HG03025 (cell line): Measurements from ENCODE around the gene ACSL5.
"Not testable (repeated sequence)": the region's sequence is repeated elsewhere in the genome, so short reads cannot be mapped to it uniquely, and the experiment has no call there.

Source experiments
- ATAC-seq: cut with Tn5 transposase; IDR thresholded peaks from one replicate; pipeline ENCODE4 v1.9.1; 2021; ENCODE audit warnings: mild to moderate bottlenecking, moderate library complexity; ENCODE audit not compliant: unreplicated experiment, low FRiP score

The ACSL5 gene

DNA sequence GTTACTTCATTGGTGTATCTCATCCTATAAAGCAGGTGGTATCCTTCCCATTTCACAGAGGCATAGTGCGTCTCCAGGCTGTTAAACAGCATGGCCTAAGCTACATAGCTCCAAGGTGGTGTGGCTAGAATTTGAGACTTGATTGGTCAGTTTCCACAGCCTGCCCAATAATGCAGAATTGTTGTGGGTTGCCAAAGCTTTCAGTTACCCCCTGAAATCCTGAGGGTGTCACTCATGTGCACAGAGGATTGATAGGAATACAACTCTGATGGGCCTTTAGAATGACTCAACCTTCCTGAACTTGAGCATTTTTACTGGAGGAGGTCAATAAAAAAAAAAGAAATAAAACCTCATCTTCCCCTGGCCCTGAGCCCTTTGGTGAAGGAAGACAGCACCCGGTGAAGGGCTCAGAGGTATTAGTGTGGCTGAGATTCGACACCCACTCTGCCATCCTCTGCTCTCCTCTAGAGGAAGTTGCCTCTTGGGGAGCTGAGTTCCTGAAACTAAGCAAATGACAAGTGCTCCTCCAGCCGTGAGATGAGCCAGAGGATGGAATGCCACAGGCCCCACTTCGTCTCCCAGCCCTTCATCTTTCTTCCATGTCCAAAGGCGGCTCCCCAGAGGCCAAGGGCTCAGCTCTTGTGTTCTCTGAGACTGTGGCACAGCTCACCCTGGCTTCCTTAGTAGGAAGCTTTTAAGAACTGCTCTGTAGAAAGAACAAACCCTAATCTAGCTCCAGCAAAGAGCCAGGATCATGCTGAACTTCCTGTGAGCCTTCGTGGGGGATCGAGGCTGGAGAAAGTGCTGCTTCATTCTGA, 1.0 kb downstream of the ACSL5 start:
- peak; percentile 35 for ATAC-seq

DNA sequence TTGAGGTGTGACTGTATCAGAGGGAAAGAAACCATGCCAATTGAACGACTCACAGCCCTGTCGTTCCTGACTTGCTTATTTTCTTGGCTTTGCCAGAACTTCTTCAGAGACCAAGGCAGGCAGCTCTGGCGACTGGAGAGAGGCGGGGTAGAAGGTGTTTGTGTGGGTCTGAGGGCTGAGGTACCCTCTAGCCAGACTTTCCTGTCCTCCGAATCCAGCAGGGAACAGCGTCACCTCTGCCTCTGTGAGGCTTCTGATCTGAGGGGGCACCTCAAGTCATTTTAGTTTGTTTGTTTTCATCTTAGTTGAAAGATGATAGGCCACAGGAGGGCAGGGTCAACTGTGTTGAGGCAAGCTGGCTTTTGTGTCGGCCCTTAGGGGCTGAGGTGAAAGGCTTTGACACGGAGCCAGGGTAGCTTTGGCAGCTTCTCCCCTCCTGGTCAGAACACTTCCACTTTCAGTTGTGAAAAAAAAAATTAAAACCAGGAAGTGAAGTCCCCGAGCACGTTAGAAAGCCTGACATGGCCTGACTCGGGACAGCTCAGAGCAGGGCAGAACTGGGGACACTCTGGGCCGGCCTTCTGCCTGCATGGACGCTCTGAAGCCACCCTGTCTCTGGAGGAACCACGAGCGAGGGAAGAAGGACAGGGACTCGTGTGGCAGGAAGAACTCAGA, 1.9 kb downstream of the ACSL5 start:
- ATAC-seq, result peak; percentile 86

DNA sequence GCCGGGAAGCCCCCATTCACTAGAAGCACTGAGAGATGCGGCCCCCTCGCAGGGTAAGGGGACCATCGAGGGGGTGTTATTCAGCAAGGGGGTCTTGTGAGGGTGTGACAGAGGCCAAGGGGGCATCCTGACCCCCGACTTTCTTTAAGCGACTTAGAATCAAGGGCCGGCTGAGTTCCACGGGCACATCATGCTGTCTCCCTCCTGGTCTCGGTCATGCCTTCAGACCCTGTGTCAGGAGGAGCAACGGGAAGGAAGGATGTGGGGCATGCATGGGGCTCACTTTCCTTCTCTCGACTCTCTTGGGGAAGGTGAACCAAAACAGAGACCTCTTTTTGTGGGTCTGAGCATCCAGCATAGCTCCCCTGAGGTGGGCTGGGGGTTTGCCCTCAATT, 2.5 kb downstream of the ACSL5 start:
- peak; percentile 26 for ATAC-seq

DNA sequence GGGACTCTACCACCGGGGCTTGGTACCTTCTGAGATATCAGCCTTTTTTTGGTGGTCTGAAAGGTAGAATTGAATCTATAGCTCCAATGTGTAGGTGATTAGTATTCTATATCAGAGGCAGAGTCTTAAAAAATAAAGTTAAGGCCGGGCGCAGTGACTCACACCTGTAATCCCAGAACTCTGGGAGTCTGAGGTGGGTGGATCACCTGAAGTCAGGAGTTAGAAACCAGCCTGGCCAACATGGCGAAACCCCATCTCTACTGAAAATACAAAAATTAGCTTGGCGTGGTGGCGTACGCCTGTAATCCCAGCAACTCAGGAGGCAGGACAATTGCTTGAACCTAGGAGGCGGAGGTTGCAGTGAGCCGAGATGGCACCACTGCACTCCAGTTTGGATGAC, 3.2 kb downstream of the ACSL5 start:
- ATAC-seq, result not testable (repeated sequence)

DNA sequence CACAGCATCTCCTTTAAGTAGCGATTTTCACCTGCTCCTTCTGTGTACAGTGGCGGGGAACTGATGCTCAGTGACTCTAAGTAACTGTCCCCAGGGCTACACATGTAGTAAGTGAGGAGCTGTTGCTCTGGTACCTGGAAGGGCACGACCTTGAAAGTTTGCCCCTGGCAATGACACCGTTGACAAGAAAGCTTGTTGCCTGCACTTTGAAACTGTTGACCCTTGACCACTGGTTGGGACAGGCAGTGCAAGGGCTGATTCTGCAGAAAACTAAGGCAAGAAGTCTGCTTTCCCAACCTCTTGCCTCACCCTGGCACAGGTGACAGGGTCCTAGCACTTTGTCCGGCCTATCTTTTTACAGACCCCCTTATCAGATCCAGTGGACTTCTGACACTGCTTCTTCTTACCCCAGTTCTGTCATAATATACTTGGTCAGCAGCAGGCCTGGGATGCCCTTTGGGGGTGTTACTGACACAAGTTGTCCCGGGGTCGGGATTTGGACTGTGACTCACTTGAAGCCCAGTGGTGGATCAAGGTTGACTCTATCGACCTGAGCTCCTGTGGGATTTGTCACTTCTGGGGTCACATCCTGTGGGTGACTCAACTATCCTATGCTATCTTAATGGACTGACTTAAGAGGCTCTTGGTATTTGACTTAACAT, 5.8 kb downstream of the ACSL5 start:
- ATAC-seq, result no peak

DNA sequence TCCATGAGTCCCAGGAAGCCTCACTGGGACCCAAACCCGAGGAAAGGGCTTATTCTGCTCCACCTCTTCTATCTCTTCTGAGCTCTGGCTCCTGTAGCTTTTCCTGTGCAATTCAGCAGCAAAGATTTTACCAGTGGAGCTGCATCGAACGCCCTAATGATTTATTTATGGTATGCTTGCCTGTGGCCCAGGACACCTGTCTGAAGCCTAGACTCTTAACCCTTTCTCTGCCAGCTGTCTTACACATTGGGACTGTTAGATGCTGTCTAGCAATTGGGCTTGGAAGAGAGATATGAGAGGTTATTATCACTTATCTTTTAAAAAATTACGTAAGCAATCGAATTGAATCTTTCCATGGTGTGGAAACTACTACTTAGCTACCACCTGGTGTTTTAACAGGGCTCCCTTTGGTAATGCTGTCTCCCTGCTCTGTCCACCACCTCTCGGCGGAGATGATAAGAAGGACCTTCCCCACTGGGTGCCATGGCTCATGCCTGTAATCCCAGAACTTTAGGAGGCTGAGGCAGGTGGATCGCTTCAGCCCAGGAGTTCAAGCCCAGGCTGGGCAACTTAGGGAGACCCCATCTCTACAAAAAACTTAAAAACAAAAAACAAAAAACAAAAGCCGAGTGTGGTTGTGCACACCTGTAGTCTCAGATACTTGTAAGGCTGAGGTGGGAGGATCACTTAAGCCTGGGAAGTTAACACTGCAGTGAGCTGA, 8.8 kb downstream of the ACSL5 start:
- ATAC-seq, result no peak

DNA sequence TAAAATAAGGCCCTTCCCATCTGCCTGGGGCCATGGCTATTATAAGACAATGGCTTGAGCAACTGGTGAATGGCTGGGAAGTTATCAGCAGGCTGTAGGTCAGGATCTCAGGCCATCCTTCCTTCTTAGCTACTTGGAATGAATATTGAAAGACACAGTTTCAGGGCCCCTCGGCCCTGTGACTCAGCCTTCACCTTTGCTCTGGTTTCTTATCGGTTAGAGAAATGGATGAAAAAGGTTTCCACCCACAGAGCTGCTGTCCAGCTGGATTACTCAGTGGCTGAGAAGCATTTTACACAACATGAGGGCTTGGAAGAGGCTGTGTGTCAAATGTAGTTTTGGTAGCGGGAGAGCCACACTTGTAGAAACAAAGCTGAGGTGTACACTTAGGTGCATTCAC, 9.4 kb downstream of the ACSL5 start:
- ATAC-seq, result peak; percentile 50

DNA sequence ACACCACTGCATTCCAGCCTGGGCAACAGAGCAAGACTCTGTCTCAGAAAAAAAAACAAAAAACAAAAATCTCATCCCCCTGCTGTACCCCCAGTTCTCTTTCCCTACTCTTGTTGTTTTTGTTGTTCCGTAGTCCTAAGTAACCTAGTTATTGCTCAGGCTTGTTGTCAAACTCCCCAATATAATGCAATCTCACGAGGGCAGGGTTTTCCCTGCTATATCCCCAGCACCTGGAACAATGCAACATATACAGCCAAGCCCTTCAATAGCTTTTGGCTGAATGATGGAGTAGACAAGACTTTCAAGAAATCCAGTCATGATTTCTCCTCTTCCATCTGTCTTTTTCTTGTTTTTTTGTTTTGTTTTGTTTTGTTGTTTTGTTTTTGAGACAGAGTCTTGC, 10.2 kb downstream of the ACSL5 start:
- no peak for ATAC-seq

DNA sequence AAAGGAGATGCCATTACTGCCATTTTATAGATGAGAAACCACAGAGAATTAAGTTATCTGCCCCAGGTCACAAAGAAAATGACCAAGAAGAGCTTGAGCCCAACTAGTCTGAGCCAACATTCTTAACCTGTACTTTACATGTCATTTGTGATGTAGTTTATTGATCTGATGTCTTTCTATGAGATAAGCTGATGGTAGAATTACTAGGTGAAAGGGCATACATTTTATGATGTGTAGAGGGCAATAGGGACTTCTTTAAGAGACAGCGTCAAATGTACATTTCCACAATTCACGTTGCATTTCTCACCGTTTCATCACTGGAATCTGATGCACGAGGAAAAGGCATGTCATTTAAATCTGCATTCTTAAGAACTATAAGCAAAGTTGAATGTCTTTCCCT, 11.3 kb downstream of the ACSL5 start:
- no peak for ATAC-seq

DNA sequence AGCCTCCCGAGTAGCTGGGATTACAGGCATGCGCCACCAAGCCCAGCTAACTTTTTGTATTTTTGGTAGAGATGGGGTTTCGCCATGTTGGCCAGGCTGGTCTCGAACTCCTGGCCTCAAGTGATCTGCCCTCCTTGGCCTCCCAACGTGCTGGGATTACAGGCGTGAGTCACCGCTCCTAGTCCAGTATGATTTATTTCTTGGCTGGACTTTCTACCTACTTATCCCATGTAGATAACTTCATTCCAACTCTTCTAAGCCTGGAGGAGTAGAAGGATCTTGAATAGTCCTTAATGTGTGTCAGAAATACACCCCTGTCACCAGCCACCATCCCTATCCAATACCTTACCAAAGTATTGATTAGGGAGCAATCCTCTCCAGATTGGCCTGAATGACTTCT, 14.1 kb downstream of the ACSL5 start:
- ATAC-seq, result not testable (repeated sequence)

DNA sequence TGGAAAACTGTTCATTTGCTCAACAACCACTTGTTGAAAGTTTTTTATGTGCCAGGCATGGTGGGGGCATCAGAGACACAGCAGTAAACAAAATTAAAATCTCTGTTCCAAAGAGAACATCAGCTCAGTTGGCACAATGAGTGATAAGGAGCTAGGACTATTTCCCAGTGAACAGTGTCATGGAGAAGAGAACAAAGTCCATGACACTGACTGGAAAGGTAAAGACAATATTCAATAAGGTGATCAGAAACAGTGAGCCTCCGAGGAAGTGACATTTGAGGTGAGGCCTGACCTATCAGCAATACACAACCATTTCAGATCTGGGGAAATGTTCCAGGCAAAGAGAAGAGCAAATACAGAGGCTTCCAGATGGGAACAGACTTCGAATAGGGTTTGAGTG, 14.6 kb downstream of the ACSL5 start:
- ATAC-seq, result no peak

DNA sequence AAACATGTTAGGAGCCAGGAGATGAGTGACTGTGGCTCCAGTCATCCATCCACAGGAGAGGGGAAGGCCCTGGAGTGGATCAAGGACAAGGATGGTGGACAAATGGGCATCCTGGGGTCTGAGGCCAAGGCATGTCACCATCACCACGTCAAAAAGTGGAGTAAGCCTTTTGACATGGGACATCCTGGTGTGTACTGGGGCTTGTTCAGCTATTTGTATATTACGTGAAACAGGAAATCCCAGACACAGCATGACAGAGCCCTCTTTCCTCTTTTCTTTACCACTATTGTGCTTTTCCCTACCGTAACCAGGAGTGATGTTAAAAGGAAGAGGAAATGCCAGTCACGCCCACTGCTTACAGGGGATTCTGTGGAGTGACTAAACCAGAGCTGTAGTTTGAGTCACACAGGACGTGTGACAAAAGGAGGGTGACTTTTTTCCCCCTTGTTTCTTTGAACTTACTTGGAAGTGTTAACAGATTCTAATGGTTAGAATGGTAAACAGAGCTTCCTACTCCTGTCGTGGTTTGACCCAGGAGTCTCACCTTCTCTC, 15.4 kb downstream of the ACSL5 start:
- ATAC-seq, result no peak

DNA sequence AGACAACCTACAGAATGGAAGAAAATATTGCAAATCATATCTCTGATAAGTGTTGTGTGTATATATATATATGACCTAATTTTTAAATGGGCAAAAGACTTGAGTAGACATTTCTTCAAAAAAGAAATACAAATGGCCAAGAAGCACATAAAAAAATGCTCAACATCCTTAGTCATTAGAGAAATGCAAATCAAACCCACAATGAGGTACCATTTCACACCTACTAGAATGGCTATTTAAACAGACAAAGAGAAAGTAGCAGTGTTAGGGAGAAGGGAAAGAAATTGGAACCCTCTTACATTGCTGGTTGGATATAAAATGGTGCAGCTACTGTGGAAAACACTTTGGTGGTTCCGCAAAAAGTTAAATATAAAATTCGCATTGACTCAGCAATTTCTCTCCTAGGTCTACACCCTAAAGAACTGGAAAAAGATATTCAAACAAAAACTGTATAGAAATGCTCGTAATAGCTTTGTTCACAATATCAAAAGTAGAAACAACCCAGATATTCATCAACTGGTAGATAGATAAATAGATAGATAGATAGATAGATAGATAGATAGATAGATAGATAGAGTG, 16.3 kb downstream of the ACSL5 start:
- ATAC-seq, result no peak

DNA sequence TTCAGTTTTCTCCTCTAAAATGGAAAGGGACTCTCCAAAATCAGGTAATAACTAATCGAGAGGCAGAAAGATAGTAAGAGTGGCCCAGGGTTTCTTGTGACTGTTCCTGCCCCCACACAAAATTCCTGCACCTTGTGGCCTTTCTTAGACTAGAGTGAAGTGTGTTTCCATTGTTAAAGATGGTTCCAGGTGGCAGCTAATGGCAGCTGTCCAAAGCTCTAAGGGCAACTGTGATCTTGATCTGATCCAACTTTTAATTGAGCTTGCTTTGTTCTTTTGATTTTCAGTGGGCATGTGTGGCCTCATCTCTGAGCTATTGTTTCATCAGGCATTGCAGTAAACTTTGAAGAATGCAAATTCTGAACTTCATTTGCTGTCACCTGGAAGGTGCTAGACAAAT, 19.4 kb downstream of the ACSL5 start:
- no peak for ATAC-seq

DNA sequence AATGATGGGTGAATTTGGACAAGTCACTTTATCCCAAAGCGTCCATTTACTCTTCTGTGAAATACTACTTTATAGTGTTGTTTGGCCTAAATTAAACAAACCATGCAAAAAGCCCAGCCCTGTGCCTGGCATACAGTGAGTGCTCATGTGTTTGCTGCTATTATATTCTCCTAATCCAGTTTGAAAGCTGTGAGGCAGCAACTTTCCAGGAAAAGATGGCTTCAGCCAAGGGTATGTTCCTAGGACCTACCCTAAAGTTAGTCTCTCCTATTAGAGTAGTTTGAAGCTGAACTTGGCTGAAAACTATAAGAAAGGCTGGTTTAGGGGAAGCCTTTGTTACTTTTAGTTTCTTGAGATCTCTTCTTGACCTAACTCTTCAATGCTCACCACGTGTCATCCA, 19.9 kb downstream of the ACSL5 start:
- no peak for ATAC-seq

DNA sequence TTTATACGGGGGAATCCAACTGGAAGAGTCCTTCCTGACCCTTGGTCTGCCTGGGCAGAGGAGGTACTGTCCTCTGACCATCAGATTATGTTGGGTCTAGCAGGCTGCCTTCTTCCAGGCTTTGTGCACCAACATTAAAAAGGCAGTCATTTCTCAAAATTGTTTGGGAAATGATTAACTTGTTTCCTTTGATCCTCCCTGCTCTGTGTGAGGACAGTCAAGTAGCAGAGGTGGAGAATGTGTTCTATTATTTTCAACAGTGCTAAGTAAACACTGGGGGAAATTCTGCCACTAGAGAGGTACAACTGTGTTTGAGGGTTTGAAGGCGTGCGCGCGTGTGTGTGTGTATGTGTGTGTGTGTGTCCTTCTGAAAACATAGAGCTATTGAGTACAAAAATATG, 20.6 kb downstream of the ACSL5 start:
- ATAC-seq, result no peak

DNA sequence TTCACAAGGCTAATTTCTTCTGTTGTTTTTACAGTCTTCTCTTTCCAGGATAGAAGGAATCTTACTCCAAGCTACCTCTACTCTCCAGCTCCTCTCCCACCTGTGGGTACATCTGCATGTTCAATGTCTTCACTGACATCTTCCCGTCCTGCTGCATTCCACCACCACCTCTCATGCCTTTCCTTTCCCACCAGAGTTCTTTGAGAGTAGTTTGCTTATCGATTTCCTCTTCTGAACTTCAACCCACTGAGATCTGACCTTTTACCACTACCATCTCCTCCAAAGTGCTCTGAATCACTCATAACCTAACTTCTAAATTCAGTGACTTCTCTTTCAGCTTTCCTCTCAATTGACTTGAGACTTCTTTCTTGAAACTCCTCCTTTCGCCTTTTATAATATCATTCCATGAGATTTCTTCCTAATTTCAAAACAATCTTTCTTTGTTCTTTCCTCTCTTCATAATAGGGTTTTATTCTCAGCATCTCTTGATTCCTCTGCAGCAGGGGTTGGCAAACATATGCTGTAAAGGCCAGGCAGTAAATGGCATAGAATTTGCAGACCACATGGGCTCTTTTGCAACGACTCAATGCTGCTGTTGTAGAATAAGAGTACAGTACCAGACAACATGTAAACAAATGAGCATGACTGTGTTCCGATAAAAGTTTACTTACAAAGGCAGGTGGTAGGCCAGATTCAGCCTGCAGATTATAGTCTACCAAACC, 22.1 kb downstream of the ACSL5 start:
- ATAC-seq, result no peak

DNA sequence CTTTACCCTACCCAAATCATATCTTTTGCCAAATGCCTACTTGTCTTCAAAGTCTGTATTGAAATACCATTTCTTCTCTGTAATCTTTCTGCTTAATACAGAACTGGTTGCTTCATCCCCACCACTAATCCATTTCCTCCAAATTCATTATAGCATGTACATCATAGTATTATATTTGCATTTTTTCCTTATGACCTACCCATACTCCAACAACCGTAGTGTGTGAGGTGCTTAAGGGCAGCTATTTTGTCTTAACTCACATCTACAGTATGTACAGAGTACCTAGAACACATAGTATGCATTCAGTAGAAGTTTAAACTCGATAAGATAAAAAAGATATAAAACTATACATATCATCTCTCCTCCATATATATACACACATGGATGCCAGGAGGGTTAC, 23.7 kb downstream of the ACSL5 start:
- no peak for ATAC-seq

DNA sequence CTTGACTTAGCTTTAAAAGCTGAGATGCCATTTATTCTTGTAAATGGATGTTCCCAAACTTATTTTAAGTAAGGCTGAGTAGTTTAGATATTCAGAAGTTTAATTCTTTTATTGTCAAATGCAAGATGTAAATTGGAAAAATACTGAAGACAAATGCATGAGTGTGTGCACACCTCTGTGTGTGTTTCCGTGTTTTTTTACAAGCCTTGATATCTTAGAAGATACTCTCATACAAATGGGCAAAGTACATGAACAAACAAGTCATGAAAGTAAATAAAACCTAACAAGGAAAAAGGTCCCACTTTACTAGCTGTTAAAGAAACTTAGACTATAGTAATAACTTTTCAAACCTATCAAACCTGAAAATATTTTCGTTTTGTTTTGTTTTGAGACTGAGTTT, 29.0 kb downstream of the ACSL5 start:
- ATAC-seq, result no peak

DNA sequence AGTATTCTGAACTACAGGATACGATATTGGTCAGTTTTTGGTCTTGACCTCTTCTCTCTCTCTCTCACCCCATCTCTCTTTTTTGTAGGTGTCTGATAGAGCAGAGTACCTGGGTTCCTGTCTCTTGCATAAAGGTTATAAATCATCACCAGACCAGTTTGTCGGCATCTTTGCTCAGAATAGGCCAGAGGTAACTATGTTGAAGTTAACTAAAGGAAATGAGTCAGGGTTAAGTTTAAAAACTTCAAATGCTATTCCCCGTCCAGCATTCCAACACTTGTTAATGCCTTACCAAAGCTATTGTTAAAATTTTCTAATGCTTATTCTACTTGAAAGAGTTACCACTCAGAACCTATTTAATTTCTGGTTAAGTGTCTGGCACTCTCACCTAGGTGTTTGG, 30.7 kb downstream of the ACSL5 start:
- no peak for ATAC-seq
